Measurements from ENCODE around the gene AFTPH.

DNA sequence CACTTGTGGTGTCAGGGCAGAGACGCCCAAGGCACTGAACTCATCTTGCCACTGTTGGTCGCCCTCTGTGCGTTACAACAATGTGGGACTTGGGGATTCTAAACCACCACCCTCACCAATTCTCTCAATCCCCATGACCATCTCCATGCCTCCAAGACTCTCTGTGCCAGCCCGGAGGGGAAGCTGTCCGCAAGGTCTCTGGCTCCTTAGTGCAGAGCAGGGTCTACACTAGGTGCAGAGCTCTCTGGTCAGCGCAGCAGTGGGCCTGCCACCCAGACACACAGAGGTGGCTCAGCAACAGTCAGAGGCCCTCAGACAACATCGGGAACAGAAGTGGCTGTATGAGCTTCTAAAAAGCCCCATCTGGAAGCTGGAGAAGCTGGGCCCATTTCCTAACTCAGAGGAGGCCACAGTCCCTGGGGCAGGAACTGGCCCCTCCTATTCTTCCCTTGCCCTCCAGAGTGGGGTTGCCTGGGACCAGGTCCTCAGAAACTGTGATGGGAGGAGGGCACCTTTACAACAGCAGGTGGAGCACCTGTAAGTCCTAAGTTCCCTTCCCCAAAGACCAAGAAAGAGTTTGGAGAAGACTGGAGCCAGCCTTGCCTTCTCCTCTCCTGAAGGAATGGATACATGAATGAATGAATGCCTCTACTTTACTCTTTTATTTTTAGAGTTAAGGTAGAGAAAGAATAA lies 91.9 kb downstream of the AFTPH start:
- TF ChIP-seq, protein P1, sequence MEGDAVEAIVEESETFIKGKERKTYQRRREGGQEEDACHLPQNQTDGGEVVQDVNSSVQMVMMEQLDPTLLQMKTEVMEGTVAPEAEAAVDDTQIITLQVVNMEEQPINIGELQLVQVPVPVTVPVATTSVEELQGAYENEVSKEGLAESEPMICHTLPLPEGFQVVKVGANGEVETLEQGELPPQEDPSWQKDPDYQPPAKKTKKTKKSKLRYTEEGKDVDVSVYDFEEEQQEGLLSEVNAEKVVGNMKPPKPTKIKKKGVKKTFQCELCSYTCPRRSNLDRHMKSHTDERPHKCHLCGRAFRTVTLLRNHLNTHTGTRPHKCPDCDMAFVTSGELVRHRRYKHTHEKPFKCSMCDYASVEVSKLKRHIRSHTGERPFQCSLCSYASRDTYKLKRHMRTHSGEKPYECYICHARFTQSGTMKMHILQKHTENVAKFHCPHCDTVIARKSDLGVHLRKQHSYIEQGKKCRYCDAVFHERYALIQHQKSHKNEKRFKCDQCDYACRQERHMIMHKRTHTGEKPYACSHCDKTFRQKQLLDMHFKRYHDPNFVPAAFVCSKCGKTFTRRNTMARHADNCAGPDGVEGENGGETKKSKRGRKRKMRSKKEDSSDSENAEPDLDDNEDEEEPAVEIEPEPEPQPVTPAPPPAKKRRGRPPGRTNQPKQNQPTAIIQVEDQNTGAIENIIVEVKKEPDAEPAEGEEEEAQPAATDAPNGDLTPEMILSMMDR (IDR thresholded peaks at IDR 0.05) = no peak
- TF ChIP-seq POLR2A (IDR thresholded peaks at IDR 0.05) (no peak), EP300 (IDR thresholded peaks at IDR 0.05) (no peak), POLR2AphosphoS5 (IDR thresholded peaks at IDR 0.05) (no peak)
